ENCODE measurements around the gene SMPD1.

Gene SMPD1

DNA sequence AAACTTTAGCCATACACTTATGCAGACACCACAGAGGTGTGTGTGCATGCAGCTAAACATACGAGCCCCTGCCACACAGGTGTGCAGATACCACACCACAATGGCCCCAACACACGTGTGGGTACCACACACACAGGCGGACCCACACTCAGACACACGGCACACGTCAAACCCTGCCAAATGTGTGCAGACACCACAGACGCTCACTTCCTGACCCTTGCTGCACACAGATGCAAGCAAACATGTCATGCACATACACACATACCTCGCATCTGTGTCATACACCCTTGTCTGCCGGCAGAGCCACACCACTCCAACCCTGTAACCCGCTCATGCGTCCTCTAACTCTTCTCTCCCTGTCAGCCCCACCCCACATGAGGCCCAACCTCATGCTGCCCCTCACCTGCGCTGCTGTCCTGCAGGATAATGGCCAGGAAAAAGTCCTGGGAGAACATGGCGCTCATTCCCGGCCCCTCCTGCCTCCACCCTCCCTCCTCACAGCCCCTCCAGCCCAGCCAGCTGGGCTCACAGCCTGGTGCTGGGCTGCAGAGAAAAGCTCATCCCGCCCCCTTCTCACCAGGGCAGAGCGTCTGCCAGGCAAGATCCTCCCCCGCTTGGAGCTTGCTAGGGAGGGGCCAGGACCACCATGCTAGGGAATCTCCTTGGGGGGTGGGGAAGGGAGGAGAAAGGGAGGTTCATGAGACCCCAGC lies 14.2 kb downstream of the SMPD1 start:
- TF ChIP-seq, protein P1, sequence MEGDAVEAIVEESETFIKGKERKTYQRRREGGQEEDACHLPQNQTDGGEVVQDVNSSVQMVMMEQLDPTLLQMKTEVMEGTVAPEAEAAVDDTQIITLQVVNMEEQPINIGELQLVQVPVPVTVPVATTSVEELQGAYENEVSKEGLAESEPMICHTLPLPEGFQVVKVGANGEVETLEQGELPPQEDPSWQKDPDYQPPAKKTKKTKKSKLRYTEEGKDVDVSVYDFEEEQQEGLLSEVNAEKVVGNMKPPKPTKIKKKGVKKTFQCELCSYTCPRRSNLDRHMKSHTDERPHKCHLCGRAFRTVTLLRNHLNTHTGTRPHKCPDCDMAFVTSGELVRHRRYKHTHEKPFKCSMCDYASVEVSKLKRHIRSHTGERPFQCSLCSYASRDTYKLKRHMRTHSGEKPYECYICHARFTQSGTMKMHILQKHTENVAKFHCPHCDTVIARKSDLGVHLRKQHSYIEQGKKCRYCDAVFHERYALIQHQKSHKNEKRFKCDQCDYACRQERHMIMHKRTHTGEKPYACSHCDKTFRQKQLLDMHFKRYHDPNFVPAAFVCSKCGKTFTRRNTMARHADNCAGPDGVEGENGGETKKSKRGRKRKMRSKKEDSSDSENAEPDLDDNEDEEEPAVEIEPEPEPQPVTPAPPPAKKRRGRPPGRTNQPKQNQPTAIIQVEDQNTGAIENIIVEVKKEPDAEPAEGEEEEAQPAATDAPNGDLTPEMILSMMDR (IDR thresholded peaks at IDR 0.05; ENCODE audit: low read depth, low read length): no peak
- Histone ChIP-seq H3K4me3 (ENCODE audit: low read depth, low read length) (no peak overlapping the region), H3K9me3 (ENCODE audit: severe bottlenecking) (no peaks in the 10 kb centered on the region), H3K27ac (no peak overlapping the region), H3K27me3 (ENCODE audit: insufficient read depth, low read depth, severe bottlenecking) (no peaks in the 10 kb centered on the region), H3K36me3 (peaks cover 8% of the 10 kb centered on the region)
- DNase-seq: no peak

DNA sequence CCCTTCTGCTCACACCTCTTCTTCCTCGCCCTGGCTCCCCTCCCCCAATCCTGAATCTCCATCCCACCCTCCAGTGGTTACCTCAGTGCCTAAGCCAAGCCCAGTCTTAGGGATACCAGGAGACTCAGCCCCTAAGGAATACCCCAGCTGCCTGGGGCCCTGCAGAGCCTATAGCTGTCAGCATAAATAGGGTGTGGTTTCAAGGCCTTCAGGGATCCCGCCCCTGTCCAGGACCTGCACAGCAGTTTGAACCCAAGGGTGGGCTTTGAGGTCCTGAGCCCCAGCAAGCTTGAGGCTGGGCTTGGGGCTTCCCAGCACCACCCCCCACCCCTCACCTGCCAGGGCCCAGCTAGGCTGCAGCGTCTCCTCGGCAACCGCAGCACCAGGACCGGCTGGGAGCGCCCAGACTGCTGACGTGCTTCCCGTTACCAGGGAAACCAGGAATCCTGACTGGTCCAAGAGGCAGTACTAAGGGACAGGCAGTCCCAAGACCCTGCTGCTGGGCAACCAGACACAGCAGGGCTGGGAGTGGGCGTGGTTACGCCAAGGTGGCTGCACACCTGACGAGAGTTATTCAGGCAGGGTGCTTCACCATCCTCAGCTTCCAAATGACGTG lies 14.9 kb downstream of the SMPD1 start:
- Histone ChIP-seq H3K36me3 (peaks cover 9% of the 10 kb centered on the region), H3K9me3 (ENCODE audit: severe bottlenecking) (no peaks in the 10 kb centered on the region), H3K4me3 (ENCODE audit: low read depth, low read length) (no peak overlapping the region), H3K27me3 (ENCODE audit: insufficient read depth, low read depth, severe bottlenecking) (no peaks in the 10 kb centered on the region), H3K27ac (no peak overlapping the region)
- TF ChIP-seq, protein P1 (IDR thresholded peaks at IDR 0.05; ENCODE audit: low read depth, low read length): no peak
- no peak for DNase-seq

DNA sequence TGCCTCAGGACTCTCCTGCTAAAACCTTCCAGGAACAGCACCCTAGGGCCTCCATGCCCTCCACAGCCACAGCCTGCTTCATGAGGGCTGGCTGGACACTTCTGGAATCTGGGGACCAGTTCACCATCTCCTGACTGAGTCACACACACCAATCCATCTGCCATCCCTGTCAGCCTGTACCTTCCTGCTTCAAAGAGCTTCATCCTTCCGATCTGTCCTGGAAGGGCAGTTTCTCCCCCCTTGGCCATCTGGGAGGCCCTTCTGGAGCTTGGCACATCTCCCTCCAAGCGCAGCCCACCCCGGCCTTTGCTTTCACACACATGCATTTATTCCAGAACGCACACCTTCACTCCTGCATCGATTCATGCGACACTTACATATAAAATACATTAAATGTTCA lies 15.6 kb downstream of the SMPD1 start:
- H3K27ac ChIP-seq: no peak overlapping the region
- peaks cover 8% of the 10 kb centered on the region for H3K36me3 ChIP-seq
- H3K27me3 ChIP-seq (ENCODE audit: insufficient read depth, low read depth, severe bottlenecking): no peaks in the 10 kb centered on the region
- no peak overlapping the region for H3K4me3 ChIP-seq (ENCODE audit: low read depth, low read length)
- no peak for DNase-seq
- no peaks in the 10 kb centered on the region for H3K9me3 ChIP-seq (ENCODE audit: severe bottlenecking)
- TF ChIP-seq, protein P1 (IDR thresholded peaks at IDR 0.05; ENCODE audit: low read depth, low read length): no peak

DNA sequence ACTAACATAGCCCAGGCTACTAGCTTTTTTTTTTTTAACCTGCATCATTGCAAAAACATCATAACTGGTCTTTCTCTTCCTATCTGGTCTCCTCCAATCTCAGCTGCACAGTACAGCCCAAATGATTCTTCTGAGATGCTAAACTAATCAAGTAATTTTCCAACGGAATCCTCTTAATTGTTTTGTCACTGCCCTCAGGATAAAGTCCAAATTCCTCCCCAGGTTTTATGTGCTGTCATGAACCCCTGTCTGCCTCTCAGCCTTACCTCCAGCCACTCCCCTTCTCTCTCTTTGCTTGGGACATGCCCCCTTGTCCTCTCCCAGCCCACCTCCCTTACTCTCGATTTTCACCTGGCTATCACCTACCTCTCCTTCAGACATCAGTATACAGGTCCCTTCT lies 16.1 kb downstream of the SMPD1 start:
- DNase-seq: no peak
- H3K36me3 ChIP-seq: peaks cover 5% of the 10 kb centered on the region
- H3K9me3 ChIP-seq (ENCODE audit: severe bottlenecking): no peaks in the 10 kb centered on the region
- TF ChIP-seq, protein P1 (IDR thresholded peaks at IDR 0.05; ENCODE audit: low read depth, low read length): no peak
- no peaks in the 10 kb centered on the region for H3K27me3 ChIP-seq (ENCODE audit: insufficient read depth, low read depth, severe bottlenecking)
- no peak overlapping the region for H3K27ac ChIP-seq
- no peak overlapping the region for H3K4me3 ChIP-seq (ENCODE audit: low read depth, low read length)

DNA sequence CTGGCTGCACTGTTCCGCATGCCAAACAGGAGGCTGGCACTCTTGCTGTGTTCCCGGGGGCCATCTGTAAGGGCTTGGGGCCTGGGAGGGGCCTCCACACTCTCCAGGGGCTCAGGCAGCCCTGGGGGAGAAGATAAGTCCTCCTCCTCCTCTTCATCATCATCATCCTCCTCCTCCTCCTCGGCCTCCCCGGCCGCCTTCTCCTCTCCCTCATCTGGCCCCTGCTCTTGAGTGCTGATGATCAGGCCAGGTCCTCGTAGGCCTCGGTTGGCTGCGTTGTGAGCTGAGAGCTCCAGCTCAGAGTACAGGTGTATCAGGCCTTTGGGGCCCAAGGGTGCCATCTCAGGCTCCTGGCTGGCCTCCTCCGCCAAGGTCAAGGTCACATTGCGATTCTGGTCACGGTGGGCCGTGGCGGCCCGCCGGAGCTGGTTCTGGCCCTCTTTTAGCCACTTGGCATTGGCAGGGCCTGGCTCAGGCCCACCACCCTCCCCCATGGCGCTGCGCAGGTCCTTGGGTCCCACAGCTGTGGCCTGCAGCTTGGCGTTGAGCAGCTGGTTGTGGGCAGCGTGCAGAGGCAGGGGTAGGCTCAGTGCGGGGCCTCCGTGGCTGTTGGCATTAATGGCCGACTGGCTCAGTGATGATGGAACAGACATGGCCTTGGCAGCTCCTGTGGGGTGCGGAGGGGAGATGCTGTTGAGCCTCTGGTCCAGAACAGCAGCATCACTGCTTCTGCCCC lies 20.6 kb downstream of the SMPD1 start:
- no peak overlapping the region for H3K27ac ChIP-seq
- H3K27me3 ChIP-seq (ENCODE audit: insufficient read depth, low read depth, severe bottlenecking): no peaks in the 10 kb centered on the region
- no peak for DNase-seq
- H3K9me3 ChIP-seq (ENCODE audit: severe bottlenecking): no peaks in the 10 kb centered on the region
- H3K36me3 ChIP-seq: peaks cover 6% of the 10 kb centered on the region; the same call in 1 of the 2 replicates
- no peak overlapping the region for H3K4me3 ChIP-seq (ENCODE audit: low read depth, low read length)
- TF ChIP-seq, protein P1 (IDR thresholded peaks at IDR 0.05; ENCODE audit: low read depth, low read length): no peak

Data from WERI-Rb-1 (cell line).